ENCODE data around the gene NTRK3. TPM values are rescaled to one million over a fixed set of nuclear protein-coding genes. Genes with fewer than 3 reads are reported as not detected.

The NTRK3 gene
- total and polyA plus RNA-seq, 4 donors, result 0.21 to 2.9 (median 0.32) TPM

DNA sequence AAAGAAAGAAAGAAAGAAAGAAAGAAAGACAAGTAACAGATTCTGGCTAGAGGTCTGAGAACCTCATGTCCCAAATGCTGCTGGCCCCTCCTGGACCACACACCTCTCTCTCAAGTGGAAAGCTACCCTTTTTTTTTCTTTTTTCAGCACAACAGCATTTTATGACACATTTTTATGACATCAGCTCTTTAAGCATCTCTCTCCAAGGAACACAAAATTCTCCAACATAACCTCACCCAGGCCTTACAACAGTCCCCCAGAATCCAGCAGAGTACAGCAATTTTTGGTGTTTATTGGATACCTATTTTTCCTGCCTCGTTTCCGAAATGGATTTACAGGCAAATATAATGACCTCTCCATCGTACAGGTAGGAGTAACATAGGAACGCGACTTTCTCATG lies 11.2 kb upstream of the NTRK3 start:
- no peaks in the 10 kb centered on the region for H3K9me3 ChIP-seq (ENCODE audit: control insufficient read depth in 4 of 4, low read length in 3 of 4)
- no peak overlapping the region for H3K9ac ChIP-seq (ENCODE audit: low read depth in 1 of 2, low read length in 2 of 2)
- H3K27ac ChIP-seq (ENCODE audit: low read depth in 1 of 2, low read length in 2 of 2), result no peak overlapping the region
- TF ChIP-seq, protein P1, sequence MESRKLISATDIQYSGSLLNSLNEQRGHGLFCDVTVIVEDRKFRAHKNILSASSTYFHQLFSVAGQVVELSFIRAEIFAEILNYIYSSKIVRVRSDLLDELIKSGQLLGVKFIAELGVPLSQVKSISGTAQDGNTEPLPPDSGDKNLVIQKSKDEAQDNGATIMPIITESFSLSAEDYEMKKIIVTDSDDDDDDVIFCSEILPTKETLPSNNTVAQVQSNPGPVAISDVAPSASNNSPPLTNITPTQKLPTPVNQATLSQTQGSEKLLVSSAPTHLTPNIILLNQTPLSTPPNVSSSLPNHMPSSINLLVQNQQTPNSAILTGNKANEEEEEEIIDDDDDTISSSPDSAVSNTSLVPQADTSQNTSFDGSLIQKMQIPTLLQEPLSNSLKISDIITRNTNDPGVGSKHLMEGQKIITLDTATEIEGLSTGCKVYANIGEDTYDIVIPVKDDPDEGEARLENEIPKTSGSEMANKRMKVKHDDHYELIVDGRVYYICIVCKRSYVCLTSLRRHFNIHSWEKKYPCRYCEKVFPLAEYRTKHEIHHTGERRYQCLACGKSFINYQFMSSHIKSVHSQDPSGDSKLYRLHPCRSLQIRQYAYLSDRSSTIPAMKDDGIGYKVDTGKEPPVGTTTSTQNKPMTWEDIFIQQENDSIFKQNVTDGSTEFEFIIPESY (IDR thresholded peaks at IDR 0.05), result no peak
- TF ChIP-seq MAX (IDR thresholded peaks at IDR 0.05) (no peak), SP1 (IDR thresholded peaks at IDR 0.05) (no peak), HNF4G (IDR thresholded peaks at IDR 0.05) (no peak), TAF1 (conservative IDR thresholded peaks at IDR 0.05) (no peak), HNF4A (conservative IDR thresholded peaks at IDR 0.05) (no peak), FOXA2 (IDR thresholded peaks at IDR 0.05) (no peak), RAD21 (IDR thresholded peaks at IDR 0.05) (no peak), NR2F2 (IDR thresholded peaks at IDR 0.05) (no peak), EGR1 (IDR thresholded peaks at IDR 0.05; ENCODE audit: low read depth in 2 of 2) (no peak), GABPA (IDR thresholded peaks at IDR 0.05 in 1 of 2, conservative IDR thresholded peaks at IDR 0.05 in 1 of 2) (no peak), FOXA1 (IDR thresholded peaks at IDR 0.05) (no peak), ATF3 (IDR thresholded peaks at IDR 0.05) (no peak), JUND (IDR thresholded peaks at IDR 0.05) (no peak), YY1 (IDR thresholded peaks at IDR 0.05) (no peak), RXRA (IDR thresholded peaks at IDR 0.05) (no peak)
- TF ChIP-seq, protein P2, sequence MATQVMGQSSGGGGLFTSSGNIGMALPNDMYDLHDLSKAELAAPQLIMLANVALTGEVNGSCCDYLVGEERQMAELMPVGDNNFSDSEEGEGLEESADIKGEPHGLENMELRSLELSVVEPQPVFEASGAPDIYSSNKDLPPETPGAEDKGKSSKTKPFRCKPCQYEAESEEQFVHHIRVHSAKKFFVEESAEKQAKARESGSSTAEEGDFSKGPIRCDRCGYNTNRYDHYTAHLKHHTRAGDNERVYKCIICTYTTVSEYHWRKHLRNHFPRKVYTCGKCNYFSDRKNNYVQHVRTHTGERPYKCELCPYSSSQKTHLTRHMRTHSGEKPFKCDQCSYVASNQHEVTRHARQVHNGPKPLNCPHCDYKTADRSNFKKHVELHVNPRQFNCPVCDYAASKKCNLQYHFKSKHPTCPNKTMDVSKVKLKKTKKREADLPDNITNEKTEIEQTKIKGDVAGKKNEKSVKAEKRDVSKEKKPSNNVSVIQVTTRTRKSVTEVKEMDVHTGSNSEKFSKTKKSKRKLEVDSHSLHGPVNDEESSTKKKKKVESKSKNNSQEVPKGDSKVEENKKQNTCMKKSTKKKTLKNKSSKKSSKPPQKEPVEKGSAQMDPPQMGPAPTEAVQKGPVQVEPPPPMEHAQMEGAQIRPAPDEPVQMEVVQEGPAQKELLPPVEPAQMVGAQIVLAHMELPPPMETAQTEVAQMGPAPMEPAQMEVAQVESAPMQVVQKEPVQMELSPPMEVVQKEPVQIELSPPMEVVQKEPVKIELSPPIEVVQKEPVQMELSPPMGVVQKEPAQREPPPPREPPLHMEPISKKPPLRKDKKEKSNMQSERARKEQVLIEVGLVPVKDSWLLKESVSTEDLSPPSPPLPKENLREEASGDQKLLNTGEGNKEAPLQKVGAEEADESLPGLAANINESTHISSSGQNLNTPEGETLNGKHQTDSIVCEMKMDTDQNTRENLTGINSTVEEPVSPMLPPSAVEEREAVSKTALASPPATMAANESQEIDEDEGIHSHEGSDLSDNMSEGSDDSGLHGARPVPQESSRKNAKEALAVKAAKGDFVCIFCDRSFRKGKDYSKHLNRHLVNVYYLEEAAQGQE (IDR thresholded peaks at IDR 0.05), result no peak
- TF ChIP-seq, protein P3, sequence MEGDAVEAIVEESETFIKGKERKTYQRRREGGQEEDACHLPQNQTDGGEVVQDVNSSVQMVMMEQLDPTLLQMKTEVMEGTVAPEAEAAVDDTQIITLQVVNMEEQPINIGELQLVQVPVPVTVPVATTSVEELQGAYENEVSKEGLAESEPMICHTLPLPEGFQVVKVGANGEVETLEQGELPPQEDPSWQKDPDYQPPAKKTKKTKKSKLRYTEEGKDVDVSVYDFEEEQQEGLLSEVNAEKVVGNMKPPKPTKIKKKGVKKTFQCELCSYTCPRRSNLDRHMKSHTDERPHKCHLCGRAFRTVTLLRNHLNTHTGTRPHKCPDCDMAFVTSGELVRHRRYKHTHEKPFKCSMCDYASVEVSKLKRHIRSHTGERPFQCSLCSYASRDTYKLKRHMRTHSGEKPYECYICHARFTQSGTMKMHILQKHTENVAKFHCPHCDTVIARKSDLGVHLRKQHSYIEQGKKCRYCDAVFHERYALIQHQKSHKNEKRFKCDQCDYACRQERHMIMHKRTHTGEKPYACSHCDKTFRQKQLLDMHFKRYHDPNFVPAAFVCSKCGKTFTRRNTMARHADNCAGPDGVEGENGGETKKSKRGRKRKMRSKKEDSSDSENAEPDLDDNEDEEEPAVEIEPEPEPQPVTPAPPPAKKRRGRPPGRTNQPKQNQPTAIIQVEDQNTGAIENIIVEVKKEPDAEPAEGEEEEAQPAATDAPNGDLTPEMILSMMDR (IDR thresholded peaks at IDR 0.05; ENCODE audit: low read depth, low read length, missing input control), result no peak
- peaks cover 0 to 10% (median 0%) of the 10 kb centered on the region in 4 donors for H3K27me3 ChIP-seq (ENCODE audit: control insufficient read depth in 4 of 4, insufficient read depth in 4 of 4, low read length in 3 of 4)
- no peak for DNase-seq (ENCODE audit: low spot score)
- no peak overlapping the region for H3K4me3 ChIP-seq (ENCODE audit: low read depth in 1 of 3, low read length in 3 of 3)
- H3K4me1 ChIP-seq (ENCODE audit: control insufficient read depth in 4 of 4, insufficient read depth in 4 of 4, low read length in 3 of 4), result no peaks in the 10 kb centered on the region
- no peaks in the 10 kb centered on the region for H3K36me3 ChIP-seq (ENCODE audit: control insufficient read depth in 4 of 4, insufficient read depth in 3 of 4, low read depth in 1 of 4, low read length in 3 of 4)
- whole genome bisulfite sequencing, result 76% methylated on average over 5 of the region's 5 CpGs
